HL-60 (cell line): ENCODE results near the gene TIE1.

Experiments used
- POLR2AphosphoS5 ChIP-seq: IDR thresholded peaks from 2 replicates; pipeline ENCODE4 v1.6.1; 2012; ENCODE audit warnings: low read depth
- TF ChIP-seq, protein P1 (sequence below): IDR thresholded peaks from one replicate; pipeline ENCODE4 v1.5.1; 2011; ENCODE audit warnings: low read length, control low read depth, inconsistent platforms; ENCODE audit not compliant: insufficient read depth

DNA sequence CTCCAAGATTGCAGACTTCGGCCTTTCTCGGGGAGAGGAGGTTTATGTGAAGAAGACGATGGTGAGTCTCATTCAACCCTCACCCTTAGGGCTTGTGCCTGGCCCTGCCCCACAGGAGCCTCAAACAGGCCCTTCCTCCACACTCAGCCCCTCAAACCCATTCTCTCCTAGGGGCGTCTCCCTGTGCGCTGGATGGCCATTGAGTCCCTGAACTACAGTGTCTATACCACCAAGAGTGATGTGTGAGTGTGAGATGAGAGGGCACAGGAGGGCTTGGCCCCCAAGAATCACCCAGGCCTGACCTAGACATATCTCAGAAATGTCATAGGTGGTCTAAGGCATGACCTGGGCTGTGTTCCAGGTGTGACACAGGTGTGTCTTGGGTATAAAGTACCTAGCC is 18.5 kb downstream of the TIE1 start:
- TF ChIP-seq POLR2AphosphoS5: no peak
- TF ChIP-seq, protein P1, sequence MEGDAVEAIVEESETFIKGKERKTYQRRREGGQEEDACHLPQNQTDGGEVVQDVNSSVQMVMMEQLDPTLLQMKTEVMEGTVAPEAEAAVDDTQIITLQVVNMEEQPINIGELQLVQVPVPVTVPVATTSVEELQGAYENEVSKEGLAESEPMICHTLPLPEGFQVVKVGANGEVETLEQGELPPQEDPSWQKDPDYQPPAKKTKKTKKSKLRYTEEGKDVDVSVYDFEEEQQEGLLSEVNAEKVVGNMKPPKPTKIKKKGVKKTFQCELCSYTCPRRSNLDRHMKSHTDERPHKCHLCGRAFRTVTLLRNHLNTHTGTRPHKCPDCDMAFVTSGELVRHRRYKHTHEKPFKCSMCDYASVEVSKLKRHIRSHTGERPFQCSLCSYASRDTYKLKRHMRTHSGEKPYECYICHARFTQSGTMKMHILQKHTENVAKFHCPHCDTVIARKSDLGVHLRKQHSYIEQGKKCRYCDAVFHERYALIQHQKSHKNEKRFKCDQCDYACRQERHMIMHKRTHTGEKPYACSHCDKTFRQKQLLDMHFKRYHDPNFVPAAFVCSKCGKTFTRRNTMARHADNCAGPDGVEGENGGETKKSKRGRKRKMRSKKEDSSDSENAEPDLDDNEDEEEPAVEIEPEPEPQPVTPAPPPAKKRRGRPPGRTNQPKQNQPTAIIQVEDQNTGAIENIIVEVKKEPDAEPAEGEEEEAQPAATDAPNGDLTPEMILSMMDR: no peak
